GM12864 (cell line): Measurements from ENCODE around the gene COL25A1.
A peak's percentile ranks its signal among the peaks of the same experiment; 100 is the strongest.

ENCODE experiments used
- DNase-seq: peaks from one replicate; pipeline ENCODE4 v3.0.0-alpha.2; 2011; ENCODE audit warnings: low read depth
- H3K4me3 ChIP-seq: 2 replicates; pipeline ENCODE4 v1.5.1; 2011; ENCODE audit warnings: mild to moderate bottlenecking, low read depth, low read length, control low read depth
- TF ChIP-seq, protein P1 (sequence below): IDR thresholded peaks from 2 replicates; pipeline ENCODE4 v1.5.1; 2011; ENCODE audit warnings: low read depth, mild to moderate bottlenecking, moderate library complexity, low read length, control low read depth, inconsistent platforms; ENCODE audit errors: missing control alignments

COL25A1 gene

DNA sequence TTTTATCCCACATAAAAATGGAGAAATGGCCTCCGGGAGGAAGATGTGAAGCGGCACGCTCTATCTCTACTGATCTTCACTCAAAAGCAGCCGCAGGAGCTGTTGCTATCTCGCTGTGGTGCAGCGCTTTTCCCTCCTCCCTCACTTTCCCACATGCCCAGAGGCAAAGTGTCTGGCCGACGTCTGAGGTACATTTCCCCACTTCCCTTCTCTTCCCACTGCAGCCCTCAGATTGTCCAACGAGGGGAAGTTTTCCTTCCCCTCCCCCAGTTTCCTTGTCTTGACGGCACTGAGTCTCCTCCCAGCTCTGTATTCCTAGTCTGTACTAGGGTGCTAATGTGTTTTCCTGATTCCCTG lies 660 bp upstream of the COL25A1 start:
- TF ChIP-seq, protein P1, sequence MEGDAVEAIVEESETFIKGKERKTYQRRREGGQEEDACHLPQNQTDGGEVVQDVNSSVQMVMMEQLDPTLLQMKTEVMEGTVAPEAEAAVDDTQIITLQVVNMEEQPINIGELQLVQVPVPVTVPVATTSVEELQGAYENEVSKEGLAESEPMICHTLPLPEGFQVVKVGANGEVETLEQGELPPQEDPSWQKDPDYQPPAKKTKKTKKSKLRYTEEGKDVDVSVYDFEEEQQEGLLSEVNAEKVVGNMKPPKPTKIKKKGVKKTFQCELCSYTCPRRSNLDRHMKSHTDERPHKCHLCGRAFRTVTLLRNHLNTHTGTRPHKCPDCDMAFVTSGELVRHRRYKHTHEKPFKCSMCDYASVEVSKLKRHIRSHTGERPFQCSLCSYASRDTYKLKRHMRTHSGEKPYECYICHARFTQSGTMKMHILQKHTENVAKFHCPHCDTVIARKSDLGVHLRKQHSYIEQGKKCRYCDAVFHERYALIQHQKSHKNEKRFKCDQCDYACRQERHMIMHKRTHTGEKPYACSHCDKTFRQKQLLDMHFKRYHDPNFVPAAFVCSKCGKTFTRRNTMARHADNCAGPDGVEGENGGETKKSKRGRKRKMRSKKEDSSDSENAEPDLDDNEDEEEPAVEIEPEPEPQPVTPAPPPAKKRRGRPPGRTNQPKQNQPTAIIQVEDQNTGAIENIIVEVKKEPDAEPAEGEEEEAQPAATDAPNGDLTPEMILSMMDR: no peak
- H3K4me3 ChIP-seq: no peak overlapping the region; the same call in 1 of the 2 replicates

GRCh38 chr4:109301651-109302360 lies 652 bp downstream of the COL25A1 start:
- TF ChIP-seq, protein P1: no peak
- DNase-seq: no peak
- peak overlapping the region; percentile 38; the same call in 1 of the 2 replicates for H3K4me3 ChIP-seq

More for the DNA sequence above, 660 bp upstream of the COL25A1 start:
- no peak for DNase-seq

- DNase-seq: no peak
- TF ChIP-seq, protein P1: peak; percentile 56
- H3K4me3 ChIP-seq: no peak overlapping the region
Observed at GRCh38 chr4:109298279-109299010, 4.0 kb downstream of the COL25A1 start.

DNA sequence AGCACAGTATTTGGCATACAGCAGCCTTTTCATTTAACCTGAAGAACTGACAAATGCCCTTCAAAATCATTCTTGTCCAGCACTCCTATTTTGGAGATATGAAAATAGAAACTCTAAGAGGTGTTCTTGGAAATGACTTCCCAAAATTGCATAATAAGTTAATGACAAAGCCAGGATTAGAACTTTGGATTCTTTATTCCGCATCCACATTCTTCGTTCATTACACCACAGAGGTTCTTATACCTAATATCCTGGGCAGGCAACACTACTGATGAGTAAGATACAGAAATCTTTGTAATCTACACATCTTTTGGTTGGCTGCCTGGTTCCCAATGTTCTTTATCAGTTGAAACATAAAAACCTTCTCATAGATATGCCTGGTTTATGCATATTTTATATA lies 5.9 kb downstream of the COL25A1 start:
- no peak for DNase-seq
- TF ChIP-seq, protein P1: no peak
- no peak overlapping the region for H3K4me3 ChIP-seq

GRCh38 chr4:109295081-109295480 lies 7.4 kb downstream of the COL25A1 start:
- no peak for DNase-seq
- TF ChIP-seq, protein P1: no peak

GRCh38 chr4:109294468-109295020 lies 7.9 kb downstream of the COL25A1 start:
- TF ChIP-seq, protein P1: no peak
- no peak overlapping the region for H3K4me3 ChIP-seq
- no peak for DNase-seq

More at GRCh38 chr4:109295081-109295480, 7.4 kb downstream of the COL25A1 start:
- no peak overlapping the region for H3K4me3 ChIP-seq
